K562 (cell line): ENCODE measurements around the gene SNX33. TPM values are rescaled to one million over a fixed set of nuclear protein-coding genes. Genes with fewer than 3 reads are reported as not detected.

Source experiments
- HDAC8 ChIP-seq: fragments of 450-650 bp; IDR thresholded peaks from 2 replicates; pipeline ENCODE4 v1.6.1; 2016; ENCODE audit warnings: mild to moderate bottlenecking, missing genetic modification characterization, moderate library complexity, missing compliant biosample characterization
- MED1 ChIP-seq: sonication (generic); formaldehyde crosslinking; IDR thresholded peaks from 2 replicates; pipeline ENCODE4 v1.8.1; 2023; ENCODE audit warnings: missing genetic modification reagents, borderline replicate concordance
- MTA2 ChIP-seq: fragments of 450-650 bp; IDR thresholded peaks from 2 replicates; pipeline ENCODE4 v1.6.1; 2016; ENCODE audit warnings: low read depth
- NR1H2 ChIP-seq: sonication (generic); formaldehyde crosslinking; IDR thresholded peaks from 2 replicates; pipeline ENCODE4 v1.4.0; 2020; ENCODE audit warnings: mild to moderate bottlenecking, missing genetic modification reagents
- PHF21A ChIP-seq: fragments of 450-650 bp; IDR thresholded peaks from 2 replicates; pipeline ENCODE4 v1.6.1; 2017; ENCODE audit warnings: low read depth, borderline replicate concordance
- PREB ChIP-seq: sonication (generic); formaldehyde crosslinking; IDR thresholded peaks from 2 replicates; pipeline ENCODE4 v1.8.1; 2023; ENCODE audit warnings: mild to moderate bottlenecking, missing genetic modification reagents
- STAT5B ChIP-seq: fragments of 250-450 bp; sonication (Bioruptor Pico); IDR thresholded peaks from 2 replicates; pipeline ENCODE4 v1.8.0; 2021; ENCODE audit warnings: mild to moderate bottlenecking, inconsistent platforms
- TAL1 ChIP-seq: fragments of 450-650 bp; IDR thresholded peaks from 2 replicates; pipeline ENCODE4 v1.6.1; 2016; ENCODE audit warnings: mild to moderate bottlenecking
- ZNF639 ChIP-seq, 2 experiments: fragments of 200-800 bp in 1 of 2; sonication (Bioruptor generic) in 1 of 2; sonication (generic) in 1 of 2; formaldehyde crosslinking in 1 of 2; IDR thresholded peaks in 1 of 2; conservative IDR thresholded peaks in 1 of 2; 2 replicates each; pipeline versions ENCODE4 v1.5.0 to v1.6.1; 2016 to 2020; ENCODE audit warnings: missing compliant biosample characterization in 1 of 2, missing genetic modification characterization in 1 of 2, missing genetic modification reagents in 1 of 2
- ZNF75A ChIP-seq: fragments of 450-650 bp; formaldehyde crosslinking; IDR thresholded peaks from 2 replicates; pipeline ENCODE4 v1.4.0; 2020; ENCODE audit warnings: mild to moderate bottlenecking
- polyA plus RNA-seq, 8 experiments: library from polyadenylated mRNA; depleted of rRNA in 4 of 8; stranded (reverse) in 5 of 8; unstranded in 3 of 8; fragments of >200 nt; fragmentation: Nextera tagmentation in 2 of 8; fragmentation: Illumina TruSeq in 1 of 8; extraction: Ambion mirVana in 2 of 8; extraction: Trizol in 1 of 8; gene quantifications; 2 replicates each; pipeline versions ENCODE4 v1.2.1 to v1.2.3, GENCODE V29; 2011 to 2014; ENCODE audit warnings: inconsistent platforms in 1 of 8, missing spikeins in 1 of 8
- total RNA-seq, 7 experiments: library from RNA; depleted of rRNA in 6 of 7; stranded (reverse); fragments of >200 nt in 6 of 7; fragmentation: Illumina TruSeq in 2 of 7; extraction: Trizol in 2 of 7; gene quantifications; 2 replicates each; pipeline versions ENCODE4 v1.2.1 to v1.2.3, GENCODE V29; 2011 to 2021; ENCODE audit warnings: low replicate concordance in 1 of 7

The SNX33 gene
- total and polyA plus RNA-seq, 9 of the 15 experiments (the other 6 are each of a cell fraction or from before 2014, with no cell fraction given), result 1.4 to 14.1 (median 8.2) TPM

DNA sequence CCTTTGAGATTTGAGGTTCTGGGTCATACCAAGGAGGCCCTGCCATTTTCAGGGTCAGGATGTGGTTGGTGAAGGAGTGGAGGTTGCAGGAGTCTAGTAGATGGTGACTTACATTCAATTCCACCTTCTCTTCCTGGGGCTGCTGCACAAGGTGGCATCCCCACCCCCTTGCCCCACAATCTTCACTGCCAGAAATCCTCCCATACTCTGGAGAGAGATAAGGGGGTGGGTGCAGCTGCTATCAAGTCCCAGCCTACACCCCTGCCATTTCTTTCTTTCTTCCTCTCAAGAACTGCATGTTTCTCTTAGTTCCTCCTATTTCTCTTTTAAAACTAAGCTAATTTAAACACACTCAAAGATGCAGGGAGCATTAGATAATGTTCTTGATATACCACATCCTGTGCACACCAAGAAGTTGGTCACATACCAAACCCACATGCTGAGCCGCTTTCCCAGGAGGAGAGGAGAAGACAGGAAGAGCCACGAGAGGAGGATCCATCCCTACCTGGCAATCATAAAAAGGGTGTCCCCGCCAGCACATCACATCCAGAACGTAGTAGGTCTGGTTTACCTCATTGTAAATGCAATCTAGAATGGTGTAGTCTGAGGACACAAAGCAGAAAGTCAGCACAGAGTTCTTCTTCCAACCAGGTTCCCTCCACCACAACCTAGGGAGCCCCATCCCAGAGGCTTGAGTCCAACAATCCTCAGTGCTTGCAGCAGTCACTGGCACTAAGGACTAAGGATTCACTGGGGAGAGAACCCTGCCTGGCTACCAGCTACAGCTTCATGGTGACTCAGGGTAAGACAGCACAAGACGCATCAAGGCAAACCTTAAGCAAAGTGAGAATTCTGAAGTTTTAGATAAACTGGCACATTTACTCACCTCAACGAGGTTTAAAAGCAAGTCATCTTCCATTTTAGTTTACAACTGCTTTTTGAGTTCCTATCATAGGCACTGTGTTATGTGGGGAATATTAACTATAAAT, 40.7 kb upstream of the SNX33 start (continued):
- TF ChIP-seq ZNF639 (CRISPR knock-in tag; conservative IDR thresholded peaks at IDR 0.05 in 1 of 2, IDR thresholded peaks at IDR 0.05 in 1 of 2) (no peak), ZNF75A (CRISPR knock-in tag) (no peak), MED1 (CRISPR knock-in tag) (no peak), PHF21A (no peak), NR1H2 (CRISPR knock-in tag) (no peak), MTA2 (0 out of 2 replicates have a peak, but pooled peaks have one; percentile 39), HDAC8 (tag) (no peak), STAT5B (no peak), TAL1 (peak; percentile 62), PREB (no peak)
